IMR-90 (cell line): Measurements from ENCODE around the gene OVCH2. TPM values are rescaled to one million over a fixed set of nuclear protein-coding genes. Genes with fewer than 3 reads are reported as not detected.

Source experiments
- ATAC-seq: fragments of 200-7000 bp; cut with Tn5 transposase; 2 replicates; pipeline ENCODE4 v1.9.1; 2020; ENCODE audit warnings: low read depth, mild to moderate bottlenecking, moderate library complexity
- BruUV-seq: library from RNA; stranded (reverse); fragments of 400-500 nt; replicated peaks from 2 replicates; lab custom pipeline; 2021; lab: Mats Ljungman, UMichigan
- CTCF ChIA-PET: fragments of 300-600 bp; formaldehyde crosslinking; extraction: SDS; loops from one replicate; lab custom pipeline; 2021; ENCODE audit warnings: antibody characterized with exemption; lab: Yijun Ruan, JAX
- POLR2A ChIA-PET: fragments of 300-600 bp; sonication (Branson Sonifier 250); formaldehyde crosslinking; loops from one replicate; lab custom pipeline; 2022; ENCODE audit warnings: antibody characterized with exemption; ENCODE audit not compliant: unreplicated experiment; lab: Charles Lee
- DNase-seq: peaks from one replicate; pipeline ENCODE4 v3.0.0; 2013
- H2AFZ ChIP-seq: replicated peaks from 2 replicates; pipeline ENCODE3; 2013; ENCODE audit warnings: low read length, mild to moderate bottlenecking; ENCODE audit not compliant: poor library complexity
- H2AK5ac ChIP-seq: 2 replicates; pipeline ENCODE4 v1.6.1; 2013; ENCODE audit warnings: low read depth, low read length, inconsistent platforms
- H2AK9ac ChIP-seq: replicated peaks from 2 replicates; pipeline ENCODE3; 2013; ENCODE audit warnings: mild to moderate bottlenecking, low read depth, low read length, moderate library complexity; ENCODE audit not compliant: poor library complexity
- H2BK120ac ChIP-seq: 2 replicates; pipeline ENCODE4 v1.6.1; 2013; ENCODE audit warnings: low read depth, low read length, inconsistent platforms
- H2BK15ac ChIP-seq: 3 replicates; pipeline ENCODE4 v1.6.1; 2013; ENCODE audit warnings: low read depth, low read length, inconsistent platforms
- H2BK20ac ChIP-seq: 2 replicates; pipeline ENCODE4 v1.6.1; 2013; ENCODE audit warnings: low read depth, mild to moderate bottlenecking, inconsistent platforms, low read length, moderate library complexity
- H2BK5ac ChIP-seq: 2 replicates; pipeline ENCODE4 v1.6.1; 2013; ENCODE audit warnings: mild to moderate bottlenecking, low read depth, low read length, inconsistent platforms; ENCODE audit not compliant: poor library complexity, severe bottlenecking
- H3K14ac ChIP-seq: replicated peaks from 2 replicates; pipeline ENCODE4 v1.6.1; 2013; ENCODE audit warnings: low read depth, low read length, inconsistent platforms
- H3K18ac ChIP-seq: 2 replicates; pipeline ENCODE4 v1.6.1; 2013; ENCODE audit warnings: low read depth, low read length, control low read depth
- H3K23ac ChIP-seq: 2 replicates; pipeline ENCODE4 v1.6.1; 2013; ENCODE audit warnings: low read depth, low read length, inconsistent platforms
- H3K27ac ChIP-seq: 2 replicates; pipeline ENCODE4 v1.5.1; 2013; ENCODE audit warnings: mild to moderate bottlenecking, control low read depth, low read length; ENCODE audit not compliant: insufficient read depth
- H3K27me3 ChIP-seq: 2 replicates; pipeline ENCODE4 v1.6.1; 2013; ENCODE audit warnings: low read length; ENCODE audit not compliant: control insufficient read depth, insufficient read depth
- H3K36me3 ChIP-seq: 2 replicates; pipeline ENCODE4 v1.6.1; 2013; ENCODE audit warnings: low read length, mixed read lengths; ENCODE audit not compliant: control insufficient read depth, insufficient read depth
- H3K4ac ChIP-seq: 2 replicates; pipeline ENCODE4 v1.6.1; 2013; ENCODE audit warnings: low read depth, low read length, inconsistent platforms
- H3K4me1 ChIP-seq: 2 replicates; pipeline ENCODE4 v1.6.1; 2013; ENCODE audit warnings: low read length, mixed read lengths; ENCODE audit not compliant: control insufficient read depth, insufficient read depth
- H3K4me2 ChIP-seq: 2 replicates; pipeline ENCODE4 v1.6.1; 2013; ENCODE audit warnings: low read depth, mild to moderate bottlenecking, control low read depth, low read length, moderate library complexity
- H3K4me3 ChIP-seq: 2 replicates; pipeline ENCODE4 v1.5.1; 2013; ENCODE audit warnings: low read depth, mild to moderate bottlenecking, control low read depth, low read length, moderate library complexity; ENCODE audit not compliant: insufficient read depth
- H3K56ac ChIP-seq: 2 replicates; pipeline ENCODE4 v1.6.1; 2013; ENCODE audit warnings: low read length, inconsistent platforms; ENCODE audit not compliant: insufficient read depth; ENCODE audit errors: extremely low read depth
- H3K79me1 ChIP-seq, 2 experiments: 2 replicates each; pipeline ENCODE4 v1.6.1; 2013; ENCODE audit warnings: low read length in 2 of 2, inconsistent platforms in 1 of 2, low read depth in 1 of 2
- H3K9ac ChIP-seq: 2 replicates; pipeline ENCODE4 v1.6.1; 2013; ENCODE audit warnings: low read depth, low read length, control low read depth
- H3K9me1 ChIP-seq: 2 replicates; pipeline ENCODE4 v1.6.1; 2013; ENCODE audit warnings: low read length, inconsistent platforms; ENCODE audit not compliant: insufficient read depth
- H3K9me3 ChIP-seq: 2 replicates; pipeline ENCODE4 v1.6.1; 2013; ENCODE audit warnings: low read length; ENCODE audit not compliant: control insufficient read depth, insufficient read depth
- H4K20me1 ChIP-seq: 2 replicates; pipeline ENCODE4 v1.6.1; 2013; ENCODE audit warnings: low read length, inconsistent platforms; ENCODE audit not compliant: insufficient read depth
- H4K5ac ChIP-seq: 2 replicates; pipeline ENCODE4 v1.6.1; 2013; ENCODE audit warnings: mild to moderate bottlenecking, low read depth, low read length, control low read depth
- H4K8ac ChIP-seq, 2 experiments: 2 replicates each; pipeline ENCODE4 v1.6.1; 2013; ENCODE audit warnings: low read depth in 2 of 2, low read length in 2 of 2, control low read depth in 1 of 2, inconsistent platforms in 1 of 2
- H4K91ac ChIP-seq: 2 replicates; pipeline ENCODE4 v1.6.1; 2013; ENCODE audit warnings: low read depth, low read length, inconsistent platforms; ENCODE audit not compliant: insufficient read depth
- BHLHE40 ChIP-seq: fragments of 150-350 bp; IDR thresholded peaks from 2 replicates; pipeline ENCODE4 v1.6.1; 2016; ENCODE audit warnings: mild to moderate bottlenecking, low read depth, low read length
- CHD1 ChIP-seq: IDR thresholded peaks from 2 replicates; pipeline ENCODE4 v1.6.1; 2012; ENCODE audit warnings: low read depth, low read length, improper control_type of control experiment
- FOS ChIP-seq: fragments of 150-350 bp; IDR thresholded peaks from 2 replicates; pipeline ENCODE4 v1.6.1; 2016; ENCODE audit warnings: low read depth, low read length
- MAFK ChIP-seq: IDR thresholded peaks from 2 replicates; pipeline ENCODE4 v1.6.1; 2012; ENCODE audit warnings: low read depth, low read length, improper control_type of control experiment
- MAZ ChIP-seq: IDR thresholded peaks from 2 replicates; pipeline ENCODE4 v1.6.1; 2012; ENCODE audit warnings: low read depth, mild to moderate bottlenecking, low read length, improper control_type of control experiment, moderate library complexity, borderline replicate concordance
- WGBS, 2 experiments: methylation state at CpG; one replicate each; pipeline versions ENCODE4 v1.1.5 to v1.1.7; 2013; ENCODE audit warnings: missing lambda C conversion rate in 2 of 2; ENCODE audit not compliant: insufficient read length in 1 of 2; ENCODE audit errors: extremely low coverage in 2 of 2; 5-methylcytosine and 5-hydroxymethylcytosine counted together
- dilution Hi-C: fragments of 300-500 bp; cut with HindIII; formaldehyde crosslinking; loops from one replicate; pipeline ENCODE4 v1.14.3; 2018; ENCODE audit warnings: low sequenced_read_pairs; ENCODE audit not compliant: unreplicated experiment
- in situ Hi-C: fragments of 300-500 bp; cut with MboI; formaldehyde crosslinking; loops from 3 replicates; pipeline ENCODE4 v1.14.3; 2019; ENCODE audit warnings: low sequenced_read_pairs, inconsistent platforms, mixed read lengths
- intact Hi-C: fragments of 100-400 bp; cut with micrococcal nuclease; formaldehyde crosslinking; loops from 2 replicates; pipeline ENCODE4 v1.10.0; 2022
- polyA plus RNA-seq, 3 experiments: library from polyadenylated mRNA; depleted of rRNA; stranded (reverse); fragments of >200 nt; gene quantifications; 2 replicates each; pipeline ENCODE4 v1.2.3, GENCODE V29; 2012; ENCODE audit warnings: low replicate concordance in 1 of 3
- total RNA-seq: library from RNA; depleted of rRNA; stranded (reverse); fragments of >200 nt; gene quantifications from 2 replicates; pipeline ENCODE4 v1.2.3, GENCODE V29; 2012

Gene OVCH2
- total and polyA plus RNA-seq, 2 of the 4 experiments (the other 2 are of a cell fraction) = 0.07 TPM; not detected in 1

GRCh38 chr11:7692426-7692825 lies 13.9 kb downstream of the OVCH2 start:
- no peak overlapping the region for H2AK5ac ChIP-seq
- H3K79me1 ChIP-seq = no peaks in the 10 kb centered on the region
- ATAC-seq (no peak), DNase-seq (no peak)
- 0 out of 2 replicates have a peak, but pooled peaks cover 2% of the 10 kb centered on the region for H3K4me1 ChIP-seq
- H3K9ac ChIP-seq = no peak overlapping the region
- H3K4me2 ChIP-seq = no peak overlapping the region; the same call in 1 of the 2 replicates
- H3K36me3 ChIP-seq = no peaks in the 10 kb centered on the region
- no peak overlapping the region for H2BK15ac ChIP-seq
- H3K9me3 ChIP-seq = no peaks in the 10 kb centered on the region
- no peak for TF ChIP-seq CHD1
- TF ChIP-seq FOS = no peak
- no peak for TF ChIP-seq BHLHE40
- peak; percentile 4; the same call in 1 of the 2 replicates for TF ChIP-seq MAFK
- TF ChIP-seq MAZ = no peak
- no peaks in the 10 kb centered on the region for H3K9me1 ChIP-seq
- no peak overlapping the region for H3K56ac ChIP-seq
- H2BK5ac ChIP-seq = no peak overlapping the region
- CTCF ChIA-PET = interaction anchor here (0.6 to 1.4 kb wide), 2 partner anchors 121 to 646 kb away, joined by 3 to 6 read pairs; no protein-coding TSS in a partner anchor
- WGBS, 2 experiments = no CpG with 5 or more reads among the region's 3 CpGs
- intact Hi-C loops = loop anchor here (5.0 kb wide), 1 partner anchor 295 kb away; the partner anchor contains the start of gene EIF3F
- POLR2A ChIA-PET = no interaction called here
- no peak overlapping the region for H4K91ac ChIP-seq
- H3K4ac ChIP-seq = no peak overlapping the region
- H3K23ac ChIP-seq = no peak overlapping the region
- in situ Hi-C loops = loop anchor here (25.0 kb wide), 2 partner anchors 395 to 580 kb away; partner anchors contain the start of gene TUB
- dilution Hi-C loops = no loop called here
- H4K5ac ChIP-seq = no peak overlapping the region
- 0 out of 2 replicates have a peak overlapping the region, but pooled peaks have one; percentile 17 for H3K18ac ChIP-seq
- no TSS peak for BruUV-seq
- no peak overlapping the region for H3K4me3 ChIP-seq
- H4K8ac ChIP-seq = no peak overlapping the region
- no peak overlapping the region for H2BK120ac ChIP-seq
- peaks cover 10% of the 10 kb centered on the region for H3K27me3 ChIP-seq
- H2AK9ac ChIP-seq = no peak overlapping the region
- H2AFZ ChIP-seq = no peak overlapping the region
- no peak overlapping the region for H3K27ac ChIP-seq
- no peak overlapping the region for H2BK20ac ChIP-seq
- no peaks in the 10 kb centered on the region for H4K20me1 ChIP-seq
- no peak overlapping the region for H3K14ac ChIP-seq
